ENCODE measurements around the gene ELMO3. TPM values are rescaled to one million over a fixed set of nuclear protein-coding genes. Genes with fewer than 3 reads are reported as not detected.

Gene ELMO3
- total and polyA plus RNA-seq, 2 of the 13 experiments (the other 11 are each of a cell fraction or from before 2014, with no cell fraction given), result 2.6 to 4.0 TPM

- TF ChIP-seq, protein P1, sequence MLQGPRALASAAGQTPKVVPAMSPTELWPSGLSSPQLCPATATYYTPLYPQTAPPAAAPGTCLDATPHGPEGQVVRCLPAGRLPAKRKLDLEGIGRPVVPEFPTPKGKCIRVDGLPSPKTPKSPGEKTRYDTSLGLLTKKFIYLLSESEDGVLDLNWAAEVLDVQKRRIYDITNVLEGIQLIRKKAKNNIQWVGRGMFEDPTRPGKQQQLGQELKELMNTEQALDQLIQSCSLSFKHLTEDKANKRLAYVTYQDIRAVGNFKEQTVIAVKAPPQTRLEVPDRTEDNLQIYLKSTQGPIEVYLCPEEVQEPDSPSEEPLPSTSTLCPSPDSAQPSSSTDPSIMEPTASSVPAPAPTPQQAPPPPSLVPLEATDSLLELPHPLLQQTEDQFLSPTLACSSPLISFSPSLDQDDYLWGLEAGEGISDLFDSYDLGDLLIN (CRISPR knock-in tag; IDR thresholded peaks at IDR 0.05; ENCODE audit: borderline replicate concordance), result no peak
- TF ChIP-seq KLF11 (CRISPR knock-in tag; IDR thresholded peaks at IDR 0.05) (no peak), ATAD3A (CRISPR knock-in tag; IDR thresholded peaks at IDR 0.05) (no peak)
These were observed 31.2 kb downstream of the ELMO3 start (continued) for GRCh38 chr16:67229906-67230808.

DNA sequence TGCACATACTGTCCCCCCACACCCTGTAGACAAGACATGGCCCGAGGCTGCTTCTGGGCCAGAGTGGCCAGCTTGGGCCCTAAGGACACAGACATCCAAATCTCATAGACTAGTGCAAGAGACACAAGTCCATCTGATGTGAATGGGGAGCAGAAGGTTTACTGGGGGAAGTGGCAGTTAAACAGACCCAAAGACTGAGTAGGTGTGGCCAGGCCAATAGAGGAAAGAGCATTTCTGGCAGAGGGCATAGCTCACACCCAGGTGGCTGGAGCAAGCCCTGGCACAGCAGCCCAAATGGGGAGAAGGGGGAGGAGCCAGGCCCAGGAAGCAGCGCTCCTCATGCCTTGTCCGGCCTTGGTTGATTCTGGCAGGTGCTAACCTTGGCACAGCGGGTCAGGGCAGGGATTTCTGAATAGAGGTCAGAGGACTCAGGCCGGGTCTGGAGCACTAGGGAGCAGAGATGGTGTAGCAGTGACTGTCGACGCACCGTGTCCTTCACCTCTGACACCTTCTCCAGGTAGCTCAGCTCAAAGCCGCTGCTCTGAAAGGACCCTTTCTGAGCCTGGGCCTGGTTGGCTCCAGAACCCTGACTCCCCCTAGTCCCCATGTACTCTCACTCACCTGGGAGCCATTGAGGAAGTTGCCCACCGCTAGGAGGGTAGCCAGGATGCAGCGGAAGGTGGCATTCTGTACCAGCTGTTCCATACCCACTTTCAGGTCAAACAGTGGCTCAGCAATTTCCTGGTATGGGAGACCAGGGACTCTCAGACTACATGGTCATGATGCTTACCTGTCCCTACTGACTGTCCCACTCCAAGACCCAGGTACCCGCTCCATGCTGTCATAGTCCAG, 32.1 kb downstream of the ELMO3 start:
- no peak overlapping the region for H3K9ac ChIP-seq (ENCODE audit: insufficient read depth, low read depth, low read length)
- no peaks in the 10 kb centered on the region for H3K9me3 ChIP-seq (ENCODE audit: low read length)
- no peak for FAIRE-seq
- H3K27me3 ChIP-seq (ENCODE audit: control insufficient read depth in 1 of 2, insufficient read depth in 2 of 2, low read length in 2 of 2), result peaks cover 0 to 4% of the 10 kb centered on the region in 2 experiments; a peak in 1 of 5 replicates
- H2AFZ ChIP-seq (ENCODE audit: low read length), result no peak overlapping the region
- H3K4me3 ChIP-seq (replicated peaks in 1 of 3; ENCODE audit: insufficient read depth in 1 of 3, low read depth in 2 of 3, low read length in 3 of 3), result no peak overlapping the region
- H4K20me1 ChIP-seq (ENCODE audit: insufficient read depth, low read length), result no peaks in the 10 kb centered on the region; the same call in 1 of the 2 replicates
- ChIA-PET POLR2A (interaction anchor here (4.9 kb wide), 1 partner anchor 16 kb away, joined by 24 read pairs; the partner anchor contains the start of genes FHOD1 and SLC9A5), CTCF (ENCODE audit: low intra/inter-chr PET ratio, low total read pairs) (no interaction called here)
- peaks cover 37 to 50% of the 10 kb centered on the region in 2 experiments for H3K36me3 ChIP-seq (replicated peaks in 1 of 2; ENCODE audit: control insufficient read depth in 1 of 2, insufficient read depth in 2 of 2, low read length in 2 of 2)
- 96% methylated on average over 12 of the region's 12 CpGs for WGBS (ENCODE audit: low lambda C conversion rate)
- ATAC-seq, result no peak
- no peak overlapping the region for H3K27ac ChIP-seq (ENCODE audit: extremely low read length, insufficient read depth, low read length)
- intact Hi-C loops (cut with micrococcal nuclease; ENCODE audit: unreplicated experiment) (no loop called here), in situ Hi-C loops (cut with HindIII; ENCODE audit: extremely low pct_ligation_motif_present, low pct_unique_long_range_greater_than_20kb) (no loop called here)
- no peak for DNase-seq (ENCODE audit: low spot score)
- BruUV-seq (replicated peaks), result no TSS peak
- H3K79me2 ChIP-seq (ENCODE audit: insufficient read depth, low read length), result peaks cover 17% of the 10 kb centered on the region
- no peak overlapping the region for H3K4me2 ChIP-seq (ENCODE audit: low read depth, low read length)
- H3K4me1 ChIP-seq (ENCODE audit: insufficient read depth, low read length), result peaks cover 13% of the 10 kb centered on the region
- TF ChIP-seq, protein P2, sequence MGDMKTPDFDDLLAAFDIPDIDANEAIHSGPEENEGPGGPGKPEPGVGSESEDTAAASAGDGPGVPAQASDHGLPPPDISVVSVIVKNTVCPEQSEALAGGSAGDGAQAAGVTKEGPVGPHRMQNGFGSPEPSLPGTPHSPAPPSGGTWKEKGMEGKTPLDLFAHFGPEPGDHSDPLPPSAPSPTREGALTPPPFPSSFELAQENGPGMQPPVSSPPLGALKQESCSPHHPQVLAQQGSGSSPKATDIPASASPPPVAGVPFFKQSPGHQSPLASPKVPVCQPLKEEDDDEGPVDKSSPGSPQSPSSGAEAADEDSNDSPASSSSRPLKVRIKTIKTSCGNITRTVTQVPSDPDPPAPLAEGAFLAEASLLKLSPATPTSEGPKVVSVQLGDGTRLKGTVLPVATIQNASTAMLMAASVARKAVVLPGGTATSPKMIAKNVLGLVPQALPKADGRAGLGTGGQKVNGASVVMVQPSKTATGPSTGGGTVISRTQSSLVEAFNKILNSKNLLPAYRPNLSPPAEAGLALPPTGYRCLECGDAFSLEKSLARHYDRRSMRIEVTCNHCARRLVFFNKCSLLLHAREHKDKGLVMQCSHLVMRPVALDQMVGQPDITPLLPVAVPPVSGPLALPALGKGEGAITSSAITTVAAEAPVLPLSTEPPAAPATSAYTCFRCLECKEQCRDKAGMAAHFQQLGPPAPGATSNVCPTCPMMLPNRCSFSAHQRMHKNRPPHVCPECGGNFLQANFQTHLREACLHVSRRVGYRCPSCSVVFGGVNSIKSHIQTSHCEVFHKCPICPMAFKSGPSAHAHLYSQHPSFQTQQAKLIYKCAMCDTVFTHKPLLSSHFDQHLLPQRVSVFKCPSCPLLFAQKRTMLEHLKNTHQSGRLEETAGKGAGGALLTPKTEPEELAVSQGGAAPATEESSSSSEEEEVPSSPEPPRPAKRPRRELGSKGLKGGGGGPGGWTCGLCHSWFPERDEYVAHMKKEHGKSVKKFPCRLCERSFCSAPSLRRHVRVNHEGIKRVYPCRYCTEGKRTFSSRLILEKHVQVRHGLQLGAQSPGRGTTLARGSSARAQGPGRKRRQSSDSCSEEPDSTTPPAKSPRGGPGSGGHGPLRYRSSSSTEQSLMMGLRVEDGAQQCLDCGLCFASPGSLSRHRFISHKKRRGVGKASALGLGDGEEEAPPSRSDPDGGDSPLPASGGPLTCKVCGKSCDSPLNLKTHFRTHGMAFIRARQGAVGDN (CRISPR knock-in tag; IDR thresholded peaks at IDR 0.05), result peak; percentile 12
- TF ChIP-seq ZNF557 (CRISPR knock-in tag; IDR thresholded peaks at IDR 0.05), result no peak
- TF ChIP-seq POLR2A (IDR thresholded peaks at IDR 0.05; ENCODE audit: insufficient read depth in 1 of 2, low read depth in 2 of 2, low read length in 2 of 2), result peak; percentile 10 to 33; a peak in 2 of 4 replicates
- TF ChIP-seq ZNF326 (CRISPR knock-in tag; IDR thresholded peaks at IDR 0.05; ENCODE audit: borderline replicate concordance), result peak; percentile 58; the same call in 1 of the 2 replicates
- TF ChIP-seq ZNF460 (CRISPR knock-in tag; IDR thresholded peaks at IDR 0.05; ENCODE audit: borderline replicate concordance), result no peak
- no peak for TF ChIP-seq ZNF44 (CRISPR knock-in tag; IDR thresholded peaks at IDR 0.05)
- peak; percentile 58; the same call in 1 of the 2 replicates for TF ChIP-seq POLR2G (IDR thresholded peaks at IDR 0.05; ENCODE audit: low read depth, low read length)

Measured in HepG2 (cell line).